Anterior cingulate cortex (tissue), 58 donors: ENCODE results near the gene EPRS1.
A peak's percentile ranks its signal among the peaks of the same experiment; 100 is the strongest.
"Not testable (repeated sequence)": the region's sequence is repeated elsewhere in the genome, so short reads cannot be mapped to it uniquely, and the experiment has no call there.

Experiments
- DNase-seq, 58 donors: peaks; one replicate each; lab custom pipeline; 2025; lab: John Stamatoyannopoulos, UW

EPRS1 gene

GRCh38 chr1:220040028-220040596 is 6.2 kb downstream of the EPRS1 start:
- no peak for DNase-seq

GRCh38 chr1:220038640-220039039 is 7.7 kb downstream of the EPRS1 start:
- no peak for DNase-seq

GRCh38 chr1:220037810-220038209 is 8.5 kb downstream of the EPRS1 start:
- not testable (repeated sequence) for DNase-seq

- DNase-seq = no peak
Observed at GRCh38 chr1:220032911-220033310, 13.4 kb downstream of the EPRS1 start.

- DNase-seq = no peak
Observed at GRCh38 chr1:220031287-220031686, 15.0 kb downstream of the EPRS1 start.

- no peak for DNase-seq
Observed at GRCh38 chr1:220028346-220028895, 17.9 kb downstream of the EPRS1 start.

- DNase-seq = no peak
Observed at GRCh38 chr1:220019071-220019470, 27.2 kb downstream of the EPRS1 start.

- peak in 2 of 58 donors; percentile 0 to 31 for DNase-seq
Observed at GRCh38 chr1:220013497-220013896, 32.8 kb downstream of the EPRS1 start.

- DNase-seq = no peak
Observed at GRCh38 chr1:220012259-220012658, 34.0 kb downstream of the EPRS1 start.

- DNase-seq = no peak
Observed at GRCh38 chr1:220011620-220012019, 34.7 kb downstream of the EPRS1 start.

- no peak for DNase-seq
Observed at GRCh38 chr1:220007438-220007837, 38.9 kb downstream of the EPRS1 start.

GRCh38 chr1:220005489-220005888 is 40.8 kb downstream of the EPRS1 start:
- DNase-seq = no peak

- no peak for DNase-seq
Observed at GRCh38 chr1:220003610-220004299, 42.5 kb downstream of the EPRS1 start.

GRCh38 chr1:220003015-220003414 is 43.3 kb downstream of the EPRS1 start:
- no peak for DNase-seq

- DNase-seq = no peak
Observed at GRCh38 chr1:220001095-220001501, 45.2 kb downstream of the EPRS1 start.

GRCh38 chr1:219999821-220000220 is 46.5 kb downstream of the EPRS1 start:
- DNase-seq = no peak
